Measurements from ENCODE around the gene ZBTB7C. TPM values are rescaled to one million over a fixed set of nuclear protein-coding genes. Genes with fewer than 3 reads are reported as not detected.
A peak's percentile ranks its signal among the peaks of the same experiment; 100 is the strongest.

The ZBTB7C gene
- polyA plus RNA-seq, 1 of the 3 experiments (the other 2 are of a cell fraction), result 0.05 TPM

GRCh38 chr18:48051945-48052840, 357.0 kb downstream of the ZBTB7C start:
- H3K79me2 ChIP-seq (ENCODE audit: insufficient read depth), result no peaks in the 10 kb centered on the region
- H3K4me1 ChIP-seq (ENCODE audit: control insufficient read depth in 1 of 2, insufficient read depth in 2 of 2, low read depth in 1 of 2, low read length in 1 of 2), result peaks cover 0 to 49% of the 10 kb centered on the region in 2 experiments; a peak in 2 of 4 replicates
- no peak overlapping the region for H3K4me2 ChIP-seq
- H3K9me2 ChIP-seq, result no peaks in the 10 kb centered on the region
- no peaks in the 10 kb centered on the region for H3K9me3 ChIP-seq
- H3K27me3 ChIP-seq (ENCODE audit: insufficient read depth), result no peaks in the 10 kb centered on the region
- no peak overlapping the region for H2AFZ ChIP-seq (ENCODE audit: low read depth)
- no peak for DNase-seq
- no peaks in the 10 kb centered on the region for H3K36me3 ChIP-seq (replicated peaks in 1 of 2; ENCODE audit: control insufficient read depth in 1 of 2, insufficient read depth in 2 of 2, low read length in 1 of 2)
- H3K27ac ChIP-seq (ENCODE audit: low read depth in 2 of 2, low read length in 1 of 2), result peak overlapping the region in 1 of 2 experiments; percentile 78; a peak in 2 of 4 replicates
- H3F3A ChIP-seq (replicated peaks; ENCODE audit: insufficient read depth), result no peaks in the 10 kb centered on the region
- no peak for TF ChIP-seq FOXJ3 (CRISPR knock-in tag; IDR thresholded peaks at IDR 0.05)
- TF ChIP-seq ELF1 (IDR thresholded peaks at IDR 0.05), result no peak
- 0 out of 2 replicates have a peak, but pooled peaks have one; percentile 42 for TF ChIP-seq MXI1 (IDR thresholded peaks at IDR 0.05; ENCODE audit: low read depth, low read length)
- TF ChIP-seq EP300 (IDR thresholded peaks at IDR 0.05; ENCODE audit: borderline replicate concordance in 1 of 2, low read depth in 1 of 2, low read length in 1 of 2), result no peak; a peak in 1 of 4 replicates
- TF ChIP-seq, protein P1, sequence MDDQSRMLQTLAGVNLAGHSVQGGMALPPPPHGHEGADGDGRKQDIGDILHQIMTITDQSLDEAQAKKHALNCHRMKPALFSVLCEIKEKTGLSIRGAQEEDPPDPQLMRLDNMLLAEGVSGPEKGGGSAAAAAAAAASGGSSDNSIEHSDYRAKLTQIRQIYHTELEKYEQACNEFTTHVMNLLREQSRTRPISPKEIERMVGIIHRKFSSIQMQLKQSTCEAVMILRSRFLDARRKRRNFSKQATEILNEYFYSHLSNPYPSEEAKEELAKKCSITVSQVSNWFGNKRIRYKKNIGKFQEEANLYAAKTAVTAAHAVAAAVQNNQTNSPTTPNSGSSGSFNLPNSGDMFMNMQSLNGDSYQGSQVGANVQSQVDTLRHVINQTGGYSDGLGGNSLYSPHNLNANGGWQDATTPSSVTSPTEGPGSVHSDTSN (IDR thresholded peaks at IDR 0.05), result no peak
- TF ChIP-seq EZH2phosphoT487 (IDR thresholded peaks at IDR 0.05; ENCODE audit: borderline replicate concordance, low read depth), result no peak
- no peak for TF ChIP-seq FOXM1 (IDR thresholded peaks at IDR 0.05; ENCODE audit: low read depth)
- TF ChIP-seq RCOR1 (IDR thresholded peaks at IDR 0.05; ENCODE audit: low read length), result no peak
- ChIA-PET POLR2A (interaction anchor here (1.0 kb wide), 1 partner anchor 17 kb away, joined by 3 read pairs; no protein-coding TSS in a partner anchor), CTCF (interaction anchor here (0.7 to 1.6 kb wide), 3 partner anchors 15 to 106 kb away, joined by 3 to 5 read pairs (median 4); no protein-coding TSS in a partner anchor)
- no peak overlapping the region for H3K4me3 ChIP-seq (ENCODE audit: low read depth in 2 of 2, low read length in 1 of 2)
- 42% methylated on average over 8 of the region's 8 CpGs for WGBS (ENCODE audit: low lambda C conversion rate)
- no peaks in the 10 kb centered on the region for H4K20me1 ChIP-seq (ENCODE audit: insufficient read depth)
- no peak overlapping the region for H3K9ac ChIP-seq

DNA sequence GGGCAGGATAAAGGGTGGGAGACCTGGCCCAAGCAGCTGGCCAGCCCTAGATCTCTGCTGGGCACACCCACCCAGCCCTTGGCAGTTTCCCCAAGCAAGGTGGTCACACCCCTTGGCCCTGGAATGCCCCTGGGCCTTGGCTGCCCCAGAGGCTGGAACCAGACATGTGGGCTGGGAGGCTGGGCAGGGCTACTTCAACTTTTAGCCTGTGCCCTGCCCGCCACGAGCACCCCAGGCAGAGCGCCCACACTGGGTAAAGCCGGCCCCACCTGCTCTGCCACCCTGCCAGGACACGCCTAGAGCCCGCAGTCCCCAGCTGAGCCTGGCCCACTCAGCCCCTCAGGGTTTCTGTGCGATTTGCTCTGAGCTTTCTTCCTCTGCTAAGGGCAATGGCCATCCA, 359.0 kb downstream of the ZBTB7C start:
- WGBS (ENCODE audit: low lambda C conversion rate), result 33% methylated on average over 1 of the region's 7 CpGs
- Histone ChIP-seq H3K27me3 (ENCODE audit: insufficient read depth) (no peaks in the 10 kb centered on the region), H3F3A (replicated peaks; ENCODE audit: insufficient read depth) (no peaks in the 10 kb centered on the region), H2AFZ (ENCODE audit: low read depth) (no peak overlapping the region), H3K79me2 (ENCODE audit: insufficient read depth) (no peaks in the 10 kb centered on the region), H3K4me1 (ENCODE audit: control insufficient read depth in 1 of 2, insufficient read depth in 2 of 2, low read depth in 1 of 2, low read length in 1 of 2) (peaks cover 0 to 55% of the 10 kb centered on the region in 2 experiments; a peak in 2 of 4 replicates), H3K27ac (ENCODE audit: low read depth in 2 of 2, low read length in 1 of 2) (peak overlapping the region in 1 of 2 experiments; percentile 40; a peak in 1 of 4 replicates), H3K4me3 (ENCODE audit: low read depth in 2 of 2, low read length in 1 of 2) (no peak overlapping the region), H3K36me3 (replicated peaks in 1 of 2; ENCODE audit: control insufficient read depth in 1 of 2, insufficient read depth in 2 of 2, low read length in 1 of 2) (no peaks in the 10 kb centered on the region), H3K4me2 (no peak overlapping the region), H3K9me2 (no peaks in the 10 kb centered on the region), H3K9ac (no peak overlapping the region), H3K9me3 (no peaks in the 10 kb centered on the region), H4K20me1 (ENCODE audit: insufficient read depth) (no peaks in the 10 kb centered on the region)
- no peak for TF ChIP-seq GATA2 (CRISPR knock-in tag; IDR thresholded peaks at IDR 0.05)
- TF ChIP-seq MXI1 (IDR thresholded peaks at IDR 0.05; ENCODE audit: low read depth, low read length), result no peak
- no peak for TF ChIP-seq NFIC (IDR thresholded peaks at IDR 0.05; ENCODE audit: borderline replicate concordance)
- CTCF ChIA-PET, result interaction anchor here (1.3 to 1.9 kb wide), 5 partner anchors 10 to 17 kb away, joined by 3 to 6 read pairs (median 4); no protein-coding TSS in a partner anchor
- DNase-seq, result no peak
- POLR2A ChIA-PET, result no interaction called here

Measured in SK-N-SH (cell line).